ENCODE results near the gene ANXA6.

The ANXA6 gene

DNA sequence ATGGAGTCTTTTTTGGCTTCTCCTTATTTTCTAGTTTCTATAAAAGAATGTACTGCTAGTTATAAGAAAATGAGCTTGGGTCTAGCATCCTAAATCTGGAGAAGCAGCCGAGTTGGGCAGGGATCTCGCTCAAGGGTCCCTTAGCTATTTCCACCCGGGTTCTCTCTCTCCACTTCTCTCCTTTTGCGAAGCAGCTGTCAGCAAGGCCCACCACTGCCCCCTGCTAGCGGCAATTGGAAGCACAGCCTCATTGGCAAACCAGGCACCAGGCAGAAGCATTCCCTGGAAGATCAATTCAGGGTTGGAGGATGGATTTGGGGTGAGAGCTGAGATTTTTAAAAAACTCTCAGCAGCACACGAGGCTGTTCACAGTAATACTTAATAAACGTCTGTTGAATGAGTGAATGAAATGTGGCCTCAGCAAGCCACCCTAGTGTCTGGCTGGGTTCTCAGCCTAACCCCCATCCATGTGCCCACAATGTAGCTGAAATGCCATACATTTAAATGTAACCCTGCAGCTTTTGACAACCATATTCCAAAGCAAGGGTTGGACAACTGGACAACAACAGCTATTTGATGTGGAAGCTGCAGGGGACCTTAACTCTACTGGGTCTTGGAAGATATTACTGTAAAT, 42.2 kb downstream of the ANXA6 start:
- Histone ChIP-seq H3K27me3 (ENCODE audit: control insufficient read depth, insufficient read depth, low read length) (no peaks in the 10 kb centered on the region), H3K4me1 (ENCODE audit: control insufficient read depth, insufficient read depth, low read length) (peaks cover 4% of the 10 kb centered on the region), H3K36me3 (ENCODE audit: control insufficient read depth, insufficient read depth, low read length) (no peaks in the 10 kb centered on the region), H3K4me3 (ENCODE audit: low read length) (no peak overlapping the region), H3K9ac (ENCODE audit: low read length) (no peak overlapping the region), H3K9me3 (ENCODE audit: control insufficient read depth, low read length) (no peaks in the 10 kb centered on the region)

DNA sequence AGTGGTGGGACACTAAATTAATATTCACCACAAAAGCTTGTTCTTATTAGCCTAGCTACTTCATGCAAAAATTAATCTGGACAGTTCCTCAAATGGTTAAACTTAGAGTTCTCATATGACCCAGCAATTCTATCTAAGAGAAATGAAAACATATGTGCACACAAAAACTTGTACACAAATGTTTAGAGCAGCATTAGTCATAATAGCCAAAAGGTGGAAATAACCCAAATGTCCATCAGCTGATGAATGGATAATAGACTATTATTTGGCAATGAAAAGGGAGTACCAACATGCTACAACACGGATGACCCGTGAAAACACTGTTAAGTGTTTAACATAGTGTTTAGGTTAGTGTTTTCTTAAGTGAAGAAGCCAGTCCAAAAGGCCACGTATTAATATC, 43.9 kb downstream of the ANXA6 start:
- Histone ChIP-seq H3K4me3 (ENCODE audit: low read length) (no peak overlapping the region), H3K9me3 (ENCODE audit: control insufficient read depth, low read length) (no peaks in the 10 kb centered on the region), H3K27me3 (ENCODE audit: control insufficient read depth, insufficient read depth, low read length) (no peaks in the 10 kb centered on the region), H3K36me3 (ENCODE audit: control insufficient read depth, insufficient read depth, low read length) (no peaks in the 10 kb centered on the region), H3K9ac (ENCODE audit: low read length) (no peak overlapping the region), H3K4me1 (ENCODE audit: control insufficient read depth, insufficient read depth, low read length) (peaks cover 6% of the 10 kb centered on the region)

DNA sequence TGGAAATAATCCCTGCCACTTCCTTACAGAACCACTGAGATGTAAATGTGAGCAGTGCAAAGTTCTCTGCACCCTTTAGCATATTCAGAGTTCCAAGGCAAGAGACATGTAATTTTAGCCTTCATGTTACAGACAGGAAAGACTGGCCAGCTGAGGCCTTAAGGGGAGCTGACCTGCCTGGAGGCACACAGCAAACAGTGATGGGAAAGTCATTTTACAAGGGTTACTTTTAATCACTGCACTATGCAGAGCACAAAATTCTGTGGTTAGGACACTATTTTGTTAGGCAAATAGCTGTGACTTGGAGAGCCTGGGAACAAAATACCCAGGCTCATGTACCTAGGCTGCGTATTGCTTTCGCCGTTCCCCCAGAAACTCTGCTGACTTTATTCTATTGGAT, 46.6 kb downstream of the ANXA6 start:
- no peaks in the 10 kb centered on the region for H3K27me3 ChIP-seq (ENCODE audit: control insufficient read depth, insufficient read depth, low read length)
- no peaks in the 10 kb centered on the region for H3K9me3 ChIP-seq (ENCODE audit: control insufficient read depth, low read length)
- no peak overlapping the region for H3K9ac ChIP-seq (ENCODE audit: low read length)
- peaks cover 32% of the 10 kb centered on the region for H3K4me1 ChIP-seq (ENCODE audit: control insufficient read depth, insufficient read depth, low read length)
- H3K36me3 ChIP-seq (ENCODE audit: control insufficient read depth, insufficient read depth, low read length): no peaks in the 10 kb centered on the region
- no peak overlapping the region for H3K4me3 ChIP-seq (ENCODE audit: low read length)

DNA sequence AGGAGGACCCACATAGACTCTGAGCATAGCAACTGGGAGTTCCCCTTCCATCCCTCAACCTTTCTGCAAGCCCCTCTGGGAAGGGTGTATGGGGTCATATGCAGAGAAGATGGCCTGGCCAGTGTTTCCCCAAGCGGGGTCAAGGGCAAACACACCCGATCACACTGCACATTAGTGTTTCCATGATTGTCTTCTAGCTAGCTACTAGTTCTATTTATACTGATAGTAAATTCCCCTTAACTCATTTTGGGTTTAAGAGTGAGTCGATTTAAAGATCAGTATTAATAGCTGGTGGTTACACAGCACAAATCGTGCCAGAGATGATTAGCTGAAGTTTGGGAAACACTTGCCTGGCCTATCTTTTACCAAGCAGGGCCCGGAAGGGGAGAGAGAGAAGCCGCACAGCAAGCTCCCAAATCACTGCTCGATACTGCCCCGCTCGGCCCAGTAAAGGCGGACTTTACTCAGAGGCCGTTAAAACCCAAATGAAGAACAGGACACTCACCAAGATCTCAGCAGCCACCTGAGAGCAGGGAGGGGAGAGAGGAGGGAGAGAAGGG, 47.4 kb downstream of the ANXA6 start:
- H3K27me3 ChIP-seq (ENCODE audit: control insufficient read depth, insufficient read depth, low read length): no peaks in the 10 kb centered on the region
- H3K9me3 ChIP-seq (ENCODE audit: control insufficient read depth, low read length): no peaks in the 10 kb centered on the region
- no peak overlapping the region for H3K4me3 ChIP-seq (ENCODE audit: low read length)
- no peak overlapping the region for H3K9ac ChIP-seq (ENCODE audit: low read length)
- H3K36me3 ChIP-seq (ENCODE audit: control insufficient read depth, insufficient read depth, low read length): no peaks in the 10 kb centered on the region
- peaks cover 36% of the 10 kb centered on the region for H3K4me1 ChIP-seq (ENCODE audit: control insufficient read depth, insufficient read depth, low read length)

DNA sequence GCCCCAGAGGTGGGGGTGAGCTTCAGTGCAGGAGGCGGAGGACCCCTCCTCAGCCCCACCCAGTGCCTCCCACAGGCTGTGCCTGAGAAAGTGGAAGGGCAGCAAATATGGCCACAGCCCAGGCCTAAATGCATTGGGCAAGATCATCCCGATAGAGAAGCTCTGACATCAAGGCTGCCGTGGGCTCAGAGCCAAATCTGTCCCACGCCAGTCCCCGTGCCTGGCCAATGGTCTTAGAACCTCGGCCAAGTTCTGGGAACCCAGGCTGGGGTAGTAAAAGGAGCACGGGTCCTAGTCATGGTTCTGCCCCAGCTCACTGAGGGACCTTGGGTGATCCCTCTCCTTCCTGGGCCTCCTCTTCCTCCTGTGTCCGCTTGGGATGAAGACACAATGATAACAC, 49.0 kb downstream of the ANXA6 start:
- Histone ChIP-seq H3K36me3 (ENCODE audit: control insufficient read depth, insufficient read depth, low read length) (no peaks in the 10 kb centered on the region), H3K4me3 (ENCODE audit: low read length) (no peak overlapping the region), H3K27me3 (ENCODE audit: control insufficient read depth, insufficient read depth, low read length) (no peaks in the 10 kb centered on the region), H3K4me1 (ENCODE audit: control insufficient read depth, insufficient read depth, low read length) (peaks cover 33% of the 10 kb centered on the region), H3K9me3 (ENCODE audit: control insufficient read depth, low read length) (no peaks in the 10 kb centered on the region), H3K9ac (ENCODE audit: low read length) (no peak overlapping the region)

DNA sequence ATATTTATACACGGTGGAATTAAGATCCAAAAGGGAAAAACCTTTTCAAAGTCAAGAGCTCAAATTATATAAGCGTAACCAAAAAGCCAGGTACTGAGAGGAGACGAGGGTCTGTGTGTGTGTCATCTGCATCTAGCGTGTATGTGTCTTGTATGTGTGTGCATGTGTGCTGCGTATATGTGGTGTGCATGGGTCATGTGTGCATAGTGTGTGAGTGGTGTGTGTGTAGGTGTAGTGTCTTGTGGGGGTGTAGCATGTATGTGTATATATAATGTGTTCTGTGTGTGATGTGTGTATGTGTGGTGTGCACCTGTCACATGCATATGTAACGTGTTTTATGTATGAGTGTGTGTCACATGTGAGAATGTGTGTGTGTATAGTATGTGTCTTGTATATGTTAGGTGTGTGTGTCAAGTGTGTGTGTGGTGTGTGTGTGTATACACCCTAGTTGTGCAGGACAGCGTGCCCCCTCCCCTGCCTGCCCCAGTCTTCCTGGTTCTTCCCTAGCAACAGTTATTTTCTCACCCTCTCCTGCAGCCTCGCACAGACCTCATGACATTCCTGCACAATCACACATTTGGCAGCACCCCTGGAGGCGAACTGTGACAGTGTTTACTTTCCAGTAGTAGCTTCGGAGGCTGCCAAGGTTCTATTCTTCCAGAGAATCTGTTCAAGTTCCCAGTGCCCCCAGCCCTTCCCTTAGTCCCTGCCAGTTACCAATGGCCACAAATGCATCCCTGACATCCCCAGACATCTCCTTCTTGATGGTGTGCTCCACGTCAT, 49.6 kb downstream of the ANXA6 start:
- no peak overlapping the region for H3K9ac ChIP-seq (ENCODE audit: low read length)
- H3K36me3 ChIP-seq (ENCODE audit: control insufficient read depth, insufficient read depth, low read length): no peaks in the 10 kb centered on the region

DNA sequence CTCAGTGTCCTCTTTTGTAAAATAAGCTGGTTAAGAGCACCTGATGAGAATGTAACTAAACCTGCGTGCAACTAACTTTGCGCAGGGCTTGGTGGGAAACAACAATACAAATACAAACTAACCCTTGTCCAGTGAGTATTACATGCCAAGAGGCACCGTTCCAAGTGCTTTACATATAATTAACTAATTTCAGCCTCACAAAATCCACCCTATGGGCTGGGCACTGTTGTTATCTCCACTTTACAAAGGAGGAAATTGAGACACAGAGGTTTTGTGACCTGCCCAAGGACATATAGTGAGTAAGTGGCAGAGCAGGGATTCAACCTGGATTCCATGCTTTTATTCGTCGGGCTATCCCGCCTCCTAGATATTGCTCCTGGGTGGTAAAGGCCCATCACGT, 50.5 kb downstream of the ANXA6 start:
- no peak overlapping the region for H3K9ac ChIP-seq (ENCODE audit: low read length)
- no peak overlapping the region for H3K4me3 ChIP-seq (ENCODE audit: low read length)
- H3K36me3 ChIP-seq (ENCODE audit: control insufficient read depth, insufficient read depth, low read length): no peaks in the 10 kb centered on the region
- peaks cover 40% of the 10 kb centered on the region for H3K4me1 ChIP-seq (ENCODE audit: control insufficient read depth, insufficient read depth, low read length)
- no peaks in the 10 kb centered on the region for H3K27me3 ChIP-seq (ENCODE audit: control insufficient read depth, insufficient read depth, low read length)
- no peaks in the 10 kb centered on the region for H3K9me3 ChIP-seq (ENCODE audit: control insufficient read depth, low read length)

More for the DNA sequence above, 49.6 kb downstream of the ANXA6 start:
- H3K27me3 ChIP-seq (ENCODE audit: control insufficient read depth, insufficient read depth, low read length): no peaks in the 10 kb centered on the region
- no peak overlapping the region for H3K4me3 ChIP-seq (ENCODE audit: low read length)
- no peaks in the 10 kb centered on the region for H3K9me3 ChIP-seq (ENCODE audit: control insufficient read depth, low read length)
- peaks cover 33% of the 10 kb centered on the region for H3K4me1 ChIP-seq (ENCODE audit: control insufficient read depth, insufficient read depth, low read length)

DNA sequence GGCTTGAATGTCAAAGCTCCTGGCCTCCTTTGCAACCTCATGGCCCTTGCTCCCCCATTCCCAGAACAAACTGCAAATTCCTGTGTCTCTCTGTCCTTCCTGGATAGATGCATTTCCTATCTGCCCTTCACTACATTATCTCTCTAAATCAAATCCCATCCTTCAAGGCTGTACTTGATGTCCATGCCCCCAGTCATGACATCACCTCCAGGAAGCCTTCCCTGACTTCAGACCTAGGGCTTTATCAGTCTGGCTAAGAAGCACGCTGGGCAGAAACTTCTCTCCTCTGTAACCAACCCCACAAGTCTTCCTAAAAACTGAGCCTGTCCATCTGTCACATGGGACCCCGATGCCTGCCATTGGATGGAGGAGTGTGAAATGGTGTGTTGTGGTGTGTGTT, 51.1 kb downstream of the ANXA6 start:
- no peak overlapping the region for H3K4me3 ChIP-seq (ENCODE audit: low read length)
- H3K9ac ChIP-seq (ENCODE audit: low read length): no peak overlapping the region
- H3K36me3 ChIP-seq (ENCODE audit: control insufficient read depth, insufficient read depth, low read length): no peaks in the 10 kb centered on the region
- H3K27me3 ChIP-seq (ENCODE audit: control insufficient read depth, insufficient read depth, low read length): no peaks in the 10 kb centered on the region
- H3K9me3 ChIP-seq (ENCODE audit: control insufficient read depth, low read length): no peaks in the 10 kb centered on the region
- H3K4me1 ChIP-seq (ENCODE audit: control insufficient read depth, insufficient read depth, low read length): peaks cover 45% of the 10 kb centered on the region

DNA sequence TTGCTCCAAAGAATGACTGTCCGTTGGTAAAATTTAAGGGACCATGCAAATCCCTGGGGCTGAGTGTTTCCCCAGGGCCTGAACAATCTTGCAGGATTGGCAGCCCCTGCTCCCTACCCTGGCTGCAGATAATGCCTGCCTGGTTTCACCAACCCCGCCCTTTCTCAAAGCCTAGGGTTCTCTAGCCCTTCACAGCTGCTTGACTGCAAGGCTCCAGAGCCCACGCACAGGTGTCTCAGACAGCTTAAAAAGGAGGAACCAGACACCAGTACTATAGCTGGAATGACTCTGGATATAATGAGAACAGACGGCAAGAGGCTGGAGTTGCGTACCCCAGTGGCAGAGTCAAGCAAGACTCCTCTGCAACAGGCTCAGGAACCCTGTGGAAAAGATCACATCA, 51.5 kb downstream of the ANXA6 start:
- Histone ChIP-seq H3K4me1 (ENCODE audit: control insufficient read depth, insufficient read depth, low read length) (peaks cover 50% of the 10 kb centered on the region), H3K27me3 (ENCODE audit: control insufficient read depth, insufficient read depth, low read length) (no peaks in the 10 kb centered on the region), H3K9me3 (ENCODE audit: control insufficient read depth, low read length) (no peaks in the 10 kb centered on the region), H3K36me3 (ENCODE audit: control insufficient read depth, insufficient read depth, low read length) (no peaks in the 10 kb centered on the region), H3K4me3 (ENCODE audit: low read length) (no peak overlapping the region), H3K9ac (ENCODE audit: low read length) (no peak overlapping the region)

DNA sequence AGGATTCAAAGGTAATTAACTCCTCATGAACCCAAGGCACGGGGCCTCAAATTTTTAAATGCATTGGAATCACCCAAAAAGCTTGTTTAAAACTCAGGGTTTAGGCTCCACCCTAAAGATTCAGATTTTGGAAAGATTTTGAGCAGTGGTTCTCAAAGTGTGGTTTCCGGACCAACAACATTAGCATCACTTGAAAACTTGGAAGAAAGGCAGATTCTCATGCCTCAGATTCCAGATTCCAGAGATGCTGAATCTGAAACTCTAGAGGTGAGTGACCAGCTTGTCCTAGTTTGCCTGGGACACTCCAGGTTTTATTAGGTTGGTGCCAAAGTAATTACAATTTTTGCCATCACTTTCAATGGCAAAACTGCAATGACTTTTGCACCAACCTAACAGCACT, 52.0 kb downstream of the ANXA6 start:
- Histone ChIP-seq H3K4me3 (ENCODE audit: low read length) (no peak overlapping the region), H3K9ac (ENCODE audit: low read length) (no peak overlapping the region), H3K9me3 (ENCODE audit: control insufficient read depth, low read length) (no peaks in the 10 kb centered on the region), H3K4me1 (ENCODE audit: control insufficient read depth, insufficient read depth, low read length) (peaks cover 55% of the 10 kb centered on the region), H3K36me3 (ENCODE audit: control insufficient read depth, insufficient read depth, low read length) (no peaks in the 10 kb centered on the region), H3K27me3 (ENCODE audit: control insufficient read depth, insufficient read depth, low read length) (no peaks in the 10 kb centered on the region)

DNA sequence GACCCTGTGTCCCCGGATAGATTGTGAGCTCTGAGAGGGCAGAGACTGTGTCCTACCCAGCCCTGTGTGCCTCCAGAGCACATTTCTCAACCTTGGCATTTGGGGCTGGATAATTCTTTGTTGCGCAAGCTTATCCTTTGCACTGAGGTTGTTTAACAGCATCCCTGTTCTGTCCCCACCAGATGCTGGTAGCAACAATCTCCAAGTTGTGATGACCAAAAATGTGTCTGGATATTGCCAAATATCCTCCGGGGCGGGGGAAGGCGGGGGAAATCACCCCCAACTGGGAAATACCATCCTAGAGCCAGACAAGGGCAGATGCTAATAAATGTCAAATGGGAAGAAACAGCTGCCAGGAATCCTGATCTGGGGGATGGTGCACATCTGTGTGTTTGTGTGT, 52.8 kb downstream of the ANXA6 start:
- H3K4me1 ChIP-seq (ENCODE audit: control insufficient read depth, insufficient read depth, low read length): peaks cover 63% of the 10 kb centered on the region
- no peak overlapping the region for H3K4me3 ChIP-seq (ENCODE audit: low read length)
- H3K9me3 ChIP-seq (ENCODE audit: control insufficient read depth, low read length): no peaks in the 10 kb centered on the region
- no peaks in the 10 kb centered on the region for H3K36me3 ChIP-seq (ENCODE audit: control insufficient read depth, insufficient read depth, low read length)
- H3K27me3 ChIP-seq (ENCODE audit: control insufficient read depth, insufficient read depth, low read length): no peaks in the 10 kb centered on the region
- H3K9ac ChIP-seq (ENCODE audit: low read length): no peak overlapping the region

DNA sequence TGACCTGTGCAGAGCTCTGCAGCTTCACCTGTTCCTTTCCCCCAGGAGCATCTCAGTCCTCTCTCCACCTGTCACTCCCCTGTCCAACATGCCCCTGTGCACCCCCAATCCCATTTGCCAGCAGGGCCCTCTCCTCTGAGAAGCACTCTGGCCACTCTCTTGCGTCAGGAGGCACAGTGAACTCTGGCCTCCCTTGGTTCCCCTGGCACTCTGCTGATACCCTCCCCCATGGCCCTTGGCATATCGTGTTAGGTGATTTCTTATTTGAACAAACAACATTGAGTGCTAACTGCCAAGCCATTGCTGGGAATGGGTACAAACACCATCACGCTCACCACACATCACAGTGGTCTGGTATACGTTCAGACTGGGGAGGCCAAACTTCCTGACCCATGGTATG, 55.8 kb downstream of the ANXA6 start:
- no peak overlapping the region for H3K9ac ChIP-seq (ENCODE audit: low read length)
- H3K36me3 ChIP-seq (ENCODE audit: control insufficient read depth, insufficient read depth, low read length): no peaks in the 10 kb centered on the region
- peaks cover 54% of the 10 kb centered on the region for H3K4me1 ChIP-seq (ENCODE audit: control insufficient read depth, insufficient read depth, low read length)
- H3K4me3 ChIP-seq (ENCODE audit: low read length): no peak overlapping the region
- no peaks in the 10 kb centered on the region for H3K9me3 ChIP-seq (ENCODE audit: control insufficient read depth, low read length)
- no peaks in the 10 kb centered on the region for H3K27me3 ChIP-seq (ENCODE audit: control insufficient read depth, insufficient read depth, low read length)

Data from mucosa of stomach (tissue), 1 donor.